ENCODE results near the gene GRM1. TPM values are rescaled to one million over a fixed set of nuclear protein-coding genes. Genes with fewer than 3 reads are reported as not detected.

GRM1 gene
- total RNA-seq, 1 donor from 2014 or later: 0.79 TPM

- Histone ChIP-seq H2AFZ (replicated peaks) (no peak overlapping the region), H3K4me3 (no peak overlapping the region), H3K4me1 (no peaks in the 10 kb centered on the region), H3K4me2 (no peak overlapping the region), H3K27ac (no peak overlapping the region), H4K20me1 (ENCODE audit: low read depth) (no peaks in the 10 kb centered on the region), H3K9ac (no peak overlapping the region), H3K79me2 (ENCODE audit: low read depth) (no peaks in the 10 kb centered on the region), H3K27me3 (no peaks in the 10 kb centered on the region), H3K36me3 (no peaks in the 10 kb centered on the region), H3F3A (ENCODE audit: low read depth) (no peaks in the 10 kb centered on the region), H3K9me3 (ENCODE audit: low read depth) (no peaks in the 10 kb centered on the region)
- H3K9me3 Mint-ChIP-seq: no peaks in the 10 kb centered on the region
- TF ChIP-seq EZH2 (IDR thresholded peaks at IDR 0.05) (no peak), CTCF (IDR thresholded peaks at IDR 0.05) (no peak)
- H3K4me3 Mint-ChIP-seq: no peak overlapping the region
- no peak for DNase-seq (ENCODE audit: low spot score)
- H3K27ac Mint-ChIP-seq: peak overlapping the region; percentile 54
- H3K27me3 Mint-ChIP-seq (ENCODE audit: insufficient read depth, low read depth): no peaks in the 10 kb centered on the region
- H3K4me1 Mint-ChIP-seq: no peaks in the 10 kb centered on the region
- no peaks in the 10 kb centered on the region for H3K36me3 Mint-ChIP-seq
Observed at GRCh38 chr6:146133866-146134265, 105.0 kb downstream of the GRM1 start.

GRCh38 chr6:146135167-146135566, 106.3 kb downstream of the GRM1 start:
- Mint-ChIP-seq H3K9me3 (no peaks in the 10 kb centered on the region), H3K4me1 (no peaks in the 10 kb centered on the region), H3K27me3 (ENCODE audit: insufficient read depth, low read depth) (no peaks in the 10 kb centered on the region), H3K36me3 (no peaks in the 10 kb centered on the region), H3K27ac (no peak overlapping the region), H3K4me3 (no peak overlapping the region)
- Histone ChIP-seq H2AFZ (replicated peaks) (no peak overlapping the region), H3K79me2 (ENCODE audit: low read depth) (no peaks in the 10 kb centered on the region), H3K36me3 (no peaks in the 10 kb centered on the region), H3K4me2 (no peak overlapping the region), H3K9me3 (ENCODE audit: low read depth) (no peaks in the 10 kb centered on the region), H3K27me3 (no peaks in the 10 kb centered on the region), H3K9ac (no peak overlapping the region), H3K27ac (no peak overlapping the region), H3F3A (ENCODE audit: low read depth) (no peaks in the 10 kb centered on the region), H4K20me1 (ENCODE audit: low read depth) (no peaks in the 10 kb centered on the region), H3K4me1 (no peaks in the 10 kb centered on the region), H3K4me3 (no peak overlapping the region)
- TF ChIP-seq CTCF (IDR thresholded peaks at IDR 0.05) (no peak), EZH2 (IDR thresholded peaks at IDR 0.05) (no peak), EZH2phosphoT487 (IDR thresholded peaks at IDR 0.05) (no peak)
- no peak for DNase-seq (ENCODE audit: low spot score)

- H3K9me3 ChIP-seq (ENCODE audit: low read depth): no peaks in the 10 kb centered on the region
- H3K9ac ChIP-seq: no peak overlapping the region
- DNase-seq (ENCODE audit: low spot score): no peak
- H3K27me3 ChIP-seq: no peaks in the 10 kb centered on the region
- no peak overlapping the region for H3K4me2 ChIP-seq
- H3K36me3 ChIP-seq: no peaks in the 10 kb centered on the region
- H3K79me2 ChIP-seq (ENCODE audit: low read depth): no peaks in the 10 kb centered on the region
- Mint-ChIP-seq H3K27me3 (ENCODE audit: insufficient read depth, low read depth) (peaks cover 3% of the 10 kb centered on the region), H3K27ac (no peak overlapping the region), H3K4me1 (peaks cover 4% of the 10 kb centered on the region), H3K36me3 (no peaks in the 10 kb centered on the region), H3K4me3 (no peak overlapping the region), H3K9me3 (no peaks in the 10 kb centered on the region)
- H2AFZ ChIP-seq (replicated peaks): no peak overlapping the region
- H3K4me3 ChIP-seq: no peak overlapping the region
- TF ChIP-seq EZH2phosphoT487 (IDR thresholded peaks at IDR 0.05) (no peak), CTCF (IDR thresholded peaks at IDR 0.05) (no peak), EZH2 (IDR thresholded peaks at IDR 0.05) (no peak)
- no peak overlapping the region for H3K27ac ChIP-seq
- H3F3A ChIP-seq (ENCODE audit: low read depth): no peaks in the 10 kb centered on the region
- peaks cover 7% of the 10 kb centered on the region for H3K4me1 ChIP-seq
- no peaks in the 10 kb centered on the region for H4K20me1 ChIP-seq (ENCODE audit: low read depth)
Observed at GRCh38 chr6:146146836-146147235, 118.0 kb downstream of the GRM1 start.

DNA sequence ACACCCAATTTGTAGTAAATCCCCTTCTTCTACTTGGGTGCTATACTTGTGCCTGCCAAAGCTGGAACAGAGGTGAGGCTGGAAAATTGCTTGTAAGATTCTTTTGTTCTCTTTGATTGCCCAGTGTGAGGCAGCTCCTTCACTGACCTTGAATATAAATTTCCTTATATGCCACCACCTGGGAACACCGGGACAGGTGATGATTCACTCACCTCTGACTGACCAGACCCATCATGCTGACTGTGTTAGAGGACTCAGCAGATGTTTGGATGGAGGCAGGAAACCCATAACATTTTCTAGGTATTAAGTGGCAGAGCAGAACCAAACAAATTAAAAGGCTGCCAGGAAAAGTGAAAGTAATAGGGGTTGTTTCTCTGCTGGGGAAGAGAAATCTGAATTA, 120.9 kb downstream of the GRM1 start:
- Histone ChIP-seq H3F3A (ENCODE audit: low read depth) (no peaks in the 10 kb centered on the region), H3K4me3 (no peak overlapping the region), H3K27me3 (no peaks in the 10 kb centered on the region), H3K27ac (no peak overlapping the region), H3K9me3 (ENCODE audit: low read depth) (no peaks in the 10 kb centered on the region), H2AFZ (replicated peaks) (no peak overlapping the region), H4K20me1 (ENCODE audit: low read depth) (no peaks in the 10 kb centered on the region), H3K4me1 (peaks cover 15% of the 10 kb centered on the region), H3K36me3 (no peaks in the 10 kb centered on the region), H3K4me2 (no peak overlapping the region), H3K9ac (no peak overlapping the region), H3K79me2 (ENCODE audit: low read depth) (no peaks in the 10 kb centered on the region)
- H3K36me3 Mint-ChIP-seq: no peaks in the 10 kb centered on the region
- no peak for DNase-seq (ENCODE audit: low spot score)
- H3K27ac Mint-ChIP-seq: no peak overlapping the region
- H3K4me1 Mint-ChIP-seq: peaks cover 16% of the 10 kb centered on the region
- H3K4me3 Mint-ChIP-seq: no peak overlapping the region
- TF ChIP-seq EZH2 (IDR thresholded peaks at IDR 0.05): no peak
- no peak for TF ChIP-seq EZH2phosphoT487 (IDR thresholded peaks at IDR 0.05)
- no peak for TF ChIP-seq CTCF (IDR thresholded peaks at IDR 0.05)
- no peaks in the 10 kb centered on the region for H3K9me3 Mint-ChIP-seq
- no peaks in the 10 kb centered on the region for H3K27me3 Mint-ChIP-seq (ENCODE audit: insufficient read depth, low read depth)

Measured in neural progenitor cell (in vitro differentiated cells).